NAMALWA (cell line): ENCODE data around the gene ILF3.

ENCODE experiments used
- DNase-seq: peaks from one replicate; pipeline ENCODE4 v3.0.0-alpha.2; 2015; ENCODE audit warnings: low spot score

The ILF3 gene

DNA sequence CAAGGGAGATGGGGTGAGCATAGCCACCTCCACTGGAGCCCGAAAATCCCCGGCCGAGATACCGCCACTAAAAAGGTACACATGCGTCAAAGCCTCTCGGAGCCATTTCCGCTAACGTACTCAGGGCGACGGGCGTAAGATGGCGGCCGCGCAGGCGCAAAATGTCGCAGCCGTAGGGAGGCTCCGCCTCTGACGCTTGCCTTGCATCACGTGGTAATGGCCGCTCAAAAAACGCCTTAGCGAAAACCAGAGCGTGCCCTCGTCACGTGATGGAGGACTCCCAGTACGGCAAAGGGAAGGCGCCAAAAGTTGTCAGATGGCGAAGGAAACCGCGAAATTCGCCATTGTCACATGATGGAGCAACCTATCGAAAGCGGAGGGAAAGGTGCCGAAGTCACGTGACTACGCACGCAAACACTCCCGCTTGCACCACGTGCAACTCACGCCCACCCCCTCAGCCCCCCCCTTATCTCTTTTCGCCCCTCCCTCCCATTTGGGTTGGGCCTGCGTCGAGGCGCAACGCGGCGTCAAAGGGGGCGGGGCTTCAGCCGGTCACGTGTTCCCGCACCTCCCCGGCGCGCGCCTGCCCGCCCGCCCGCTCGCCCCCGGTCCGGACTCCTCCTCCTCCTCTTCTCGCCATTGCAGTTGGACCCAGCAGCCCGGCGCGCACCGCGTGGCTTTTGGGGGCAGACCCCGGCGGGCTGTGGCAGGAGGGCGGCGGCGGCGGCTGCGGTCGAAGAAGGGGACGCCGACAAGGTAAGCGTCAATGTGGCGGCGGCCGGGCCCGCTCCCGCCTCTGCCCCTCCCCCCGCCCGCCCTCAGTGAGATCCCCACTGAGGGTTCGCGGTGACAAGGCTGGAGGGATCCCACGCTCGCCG lies at the start of gene ILF3:
Gene ILF3, plus strand, starts transcription at position 615 of the 878 bp plus-strand sequence. CDS start 16,260 bp downstream, outside the sequence.
- peak; percentile 100 for DNase-seq

GRCh38 chr19:10604460-10604980 lies 49.6 kb upstream of the ILF3 start:
- DNase-seq = peak; percentile 78

DNA sequence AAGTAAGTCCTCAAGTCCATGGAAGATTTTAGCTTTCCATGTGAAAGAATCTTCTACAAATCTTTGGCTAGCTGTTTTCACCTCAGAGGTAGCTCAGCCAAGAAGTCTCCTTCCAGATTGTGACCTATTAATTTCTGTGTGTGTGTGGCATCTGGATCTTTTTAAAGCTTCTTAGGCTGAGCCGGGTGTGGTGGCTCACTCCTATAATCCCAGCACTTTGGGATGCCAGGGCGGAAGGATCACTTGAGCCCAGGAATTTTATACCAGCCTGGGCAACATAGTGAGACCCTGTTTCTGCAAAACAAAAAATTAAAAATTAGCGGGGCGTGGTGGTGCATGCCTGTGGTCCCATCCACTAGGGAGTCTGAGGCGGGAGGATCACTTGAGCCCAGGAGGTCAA lies 42.2 kb upstream of the ILF3 start:
- DNase-seq = no peak

- no peak for DNase-seq
These were observed 41.5 kb upstream of the ILF3 start for GRCh38 chr19:10612499-10613119.

- DNase-seq = no peak
These were observed 38.6 kb upstream of the ILF3 start for GRCh38 chr19:10615429-10616023.

DNA sequence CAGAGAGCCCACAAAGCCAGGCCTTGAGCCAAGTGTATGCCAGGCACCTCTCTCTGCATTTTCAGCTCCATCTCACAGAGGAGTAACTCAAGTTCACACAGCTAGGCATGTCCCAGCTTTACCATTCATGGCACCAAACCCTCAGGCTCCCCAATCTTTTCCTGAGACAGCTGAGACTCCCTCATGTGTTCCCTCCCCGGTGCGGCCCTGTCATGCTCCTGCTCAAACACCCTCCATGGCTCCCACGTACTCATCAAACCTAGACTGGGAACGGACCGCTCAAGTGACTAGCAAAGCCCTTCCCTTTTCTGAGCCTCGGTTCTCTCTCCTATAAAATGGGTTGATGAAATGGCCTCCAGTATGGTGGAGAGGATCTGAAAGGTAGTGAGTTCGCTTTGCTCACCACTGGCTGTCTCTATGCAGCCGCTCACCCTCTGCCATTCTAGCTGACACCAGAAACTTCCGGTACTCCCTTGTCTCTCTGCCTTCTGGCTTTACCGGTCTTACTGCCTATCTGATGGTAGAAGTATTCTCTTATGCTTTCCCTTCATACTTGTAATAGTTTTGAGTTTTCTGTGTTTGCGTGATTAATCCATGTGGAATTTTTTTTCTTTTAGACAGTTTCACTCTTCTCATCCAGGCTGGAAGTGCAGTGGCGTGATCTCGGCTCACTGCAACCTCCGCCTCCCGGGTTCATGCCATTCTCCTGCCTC lies 36.6 kb upstream of the ILF3 start:
- no peak for DNase-seq

DNA sequence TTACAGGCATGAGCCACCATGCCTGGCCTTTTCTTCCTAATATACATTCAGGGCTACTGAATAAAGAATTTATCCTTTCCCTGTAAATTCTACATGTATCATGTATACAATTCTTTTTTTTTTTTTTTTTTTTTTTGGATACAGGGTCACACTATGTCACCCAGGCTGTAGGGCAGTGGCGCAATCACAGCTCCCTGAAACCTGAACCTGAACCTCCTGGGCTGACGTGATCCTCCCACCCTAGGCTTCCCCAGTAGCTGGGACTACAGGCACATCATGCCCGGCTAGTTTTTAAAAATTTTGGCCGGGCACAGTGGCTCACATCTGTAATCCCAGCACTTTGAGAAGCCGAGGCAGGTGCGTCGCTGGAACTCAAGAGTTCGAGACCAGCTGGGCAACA lies 35.3 kb upstream of the ILF3 start:
- no peak for DNase-seq

DNA sequence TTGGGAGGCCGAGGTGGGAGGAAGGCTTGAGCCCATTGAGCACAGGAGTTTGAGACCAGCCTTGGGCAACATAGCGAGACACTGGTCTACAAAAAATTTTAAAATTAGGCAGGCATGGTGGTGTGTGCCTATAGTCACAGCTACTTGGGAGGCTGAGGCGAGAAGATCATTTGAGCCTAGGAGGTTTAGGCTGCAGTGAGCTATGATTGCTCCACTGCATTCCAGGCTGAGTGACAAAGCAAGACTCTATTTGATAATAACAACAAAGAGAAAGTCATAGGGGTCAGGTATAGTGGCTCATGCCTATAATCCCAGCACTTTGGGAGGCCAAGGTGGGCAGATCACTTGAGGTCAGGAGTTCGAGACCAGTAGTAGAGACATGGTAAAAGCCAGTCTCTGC lies 33.4 kb upstream of the ILF3 start:
- DNase-seq = no peak

GRCh38 chr19:10621966-10622365 lies 32.2 kb upstream of the ILF3 start:
- DNase-seq = no peak

- no peak for DNase-seq
These were observed 29.6 kb upstream of the ILF3 start for GRCh38 chr19:10624585-10624984.

DNA sequence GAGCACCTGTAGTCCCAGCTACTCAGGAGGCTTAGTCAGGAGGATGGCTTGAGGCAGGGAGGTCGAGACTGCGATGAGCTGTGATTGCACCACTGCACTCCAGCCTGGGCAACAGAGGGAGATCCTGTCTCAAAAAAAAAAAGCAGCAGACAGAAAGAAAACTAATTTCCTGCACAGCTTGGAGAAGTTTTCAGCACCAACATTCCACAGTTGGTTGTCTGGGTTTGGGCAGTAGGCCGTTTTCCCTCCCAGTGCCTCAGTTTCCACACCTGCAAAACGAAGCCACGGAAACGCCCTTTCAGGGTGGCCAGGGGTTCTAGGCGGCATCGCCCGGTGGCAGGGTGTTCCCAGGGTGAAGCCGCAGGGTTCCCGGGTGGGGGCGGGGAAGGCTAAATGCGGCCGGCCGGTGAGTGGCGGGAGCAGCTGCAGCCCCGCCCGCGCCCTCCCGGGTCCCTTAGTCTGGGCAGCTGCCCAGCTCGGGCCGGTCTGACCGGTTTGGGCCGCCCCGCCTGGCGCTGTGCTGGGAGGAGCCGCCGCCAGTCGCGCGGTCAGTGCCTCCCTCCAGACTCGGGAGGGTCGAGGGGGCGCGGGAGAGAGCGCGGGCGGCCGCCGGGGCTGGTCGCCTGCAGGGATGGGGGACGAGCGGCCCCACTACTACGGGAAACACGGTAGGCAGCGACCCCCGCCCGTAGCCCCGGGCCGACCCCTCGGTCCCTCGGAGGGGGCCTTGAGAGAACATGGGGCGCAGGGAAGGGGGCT lies 29.0 kb upstream of the ILF3 start, which contains the start of gene SLC44A2:
Gene SLC44A2, plus strand, starts transcription at position 551 of the 759 bp plus-strand sequence. Its CDS starts 81 bp downstream, at position 632.
- no peak for DNase-seq

GRCh38 chr19:10625762-10626138 lies 28.4 kb upstream of the ILF3 start:
- no peak for DNase-seq

DNA sequence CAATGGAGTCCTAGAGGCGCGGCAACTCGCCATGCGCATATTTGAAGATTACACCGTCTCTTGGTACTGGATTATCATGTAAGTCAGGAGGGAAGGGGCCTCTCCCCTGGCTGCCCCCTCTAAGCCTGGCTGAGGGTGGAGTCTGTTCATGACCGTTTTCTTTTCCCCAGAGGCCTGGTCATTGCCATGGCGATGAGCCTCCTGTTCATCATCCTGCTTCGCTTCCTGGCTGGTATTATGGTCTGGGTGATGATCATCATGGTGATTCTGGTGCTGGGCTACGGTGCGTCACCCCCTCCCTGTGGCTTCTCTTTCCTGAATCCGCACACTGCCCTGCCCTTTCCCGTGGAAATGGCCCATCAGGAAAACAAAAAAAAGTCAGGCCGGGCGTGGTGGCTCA lies 22.3 kb upstream of the ILF3 start:
- DNase-seq = peak; percentile 34

DNA sequence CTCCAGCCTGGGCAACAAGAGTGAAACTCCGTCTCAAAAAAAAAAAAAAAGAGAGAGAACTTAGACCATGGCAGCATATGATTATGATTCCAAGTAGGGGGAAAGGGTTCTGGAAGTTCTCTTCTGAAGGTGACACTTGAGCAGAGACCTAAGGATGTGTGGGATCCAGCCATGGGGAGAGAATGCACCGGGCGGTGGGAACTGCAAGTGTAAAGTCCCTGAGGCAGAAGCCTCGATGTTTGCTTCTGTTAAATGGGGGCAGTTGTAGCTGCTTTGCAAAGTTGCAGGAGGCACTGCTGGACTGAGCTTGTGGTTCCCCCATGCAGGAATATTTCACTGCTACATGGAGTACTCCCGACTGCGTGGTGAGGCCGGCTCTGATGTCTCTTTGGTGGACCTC lies 19.7 kb upstream of the ILF3 start:
- no peak for DNase-seq

GRCh38 chr19:10634963-10635362 lies 19.2 kb upstream of the ILF3 start:
- DNase-seq = no peak

DNA sequence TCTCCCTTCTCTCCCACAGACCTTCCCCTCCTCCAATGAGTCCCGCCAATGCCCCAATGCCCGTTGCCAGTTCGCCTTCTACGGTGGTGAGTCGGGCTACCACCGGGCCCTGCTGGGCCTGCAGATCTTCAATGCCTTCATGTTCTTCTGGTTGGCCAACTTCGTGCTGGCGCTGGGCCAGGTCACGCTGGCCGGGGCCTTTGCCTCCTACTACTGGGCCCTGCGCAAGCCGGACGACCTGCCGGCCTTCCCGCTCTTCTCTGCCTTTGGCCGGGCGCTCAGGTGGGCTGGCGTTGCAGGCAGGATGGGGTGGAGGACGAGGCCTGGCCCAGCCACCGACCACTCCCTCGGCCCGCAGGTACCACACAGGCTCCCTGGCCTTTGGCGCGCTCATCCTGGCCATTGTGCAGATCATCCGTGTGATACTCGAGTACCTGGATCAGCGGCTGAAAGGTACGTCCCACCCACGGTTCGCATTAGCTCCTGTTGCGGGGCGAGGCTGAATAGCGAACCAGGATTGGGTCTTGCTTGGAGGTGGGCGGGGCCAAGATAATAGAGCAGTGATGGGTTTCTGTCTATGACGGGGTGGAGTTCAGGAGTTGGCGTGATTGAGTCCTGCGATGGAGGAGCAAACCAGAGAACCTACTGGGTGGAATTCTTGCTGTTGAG lies 17.7 kb upstream of the ILF3 start:
- no peak for DNase-seq

GRCh38 chr19:10637894-10638293 lies 16.3 kb upstream of the ILF3 start:
- DNase-seq = no peak

GRCh38 chr19:10639836-10640235 lies 14.3 kb upstream of the ILF3 start:
- DNase-seq = no peak

GRCh38 chr19:10640361-10640760 lies 13.8 kb upstream of the ILF3 start:
- no peak for DNase-seq

DNA sequence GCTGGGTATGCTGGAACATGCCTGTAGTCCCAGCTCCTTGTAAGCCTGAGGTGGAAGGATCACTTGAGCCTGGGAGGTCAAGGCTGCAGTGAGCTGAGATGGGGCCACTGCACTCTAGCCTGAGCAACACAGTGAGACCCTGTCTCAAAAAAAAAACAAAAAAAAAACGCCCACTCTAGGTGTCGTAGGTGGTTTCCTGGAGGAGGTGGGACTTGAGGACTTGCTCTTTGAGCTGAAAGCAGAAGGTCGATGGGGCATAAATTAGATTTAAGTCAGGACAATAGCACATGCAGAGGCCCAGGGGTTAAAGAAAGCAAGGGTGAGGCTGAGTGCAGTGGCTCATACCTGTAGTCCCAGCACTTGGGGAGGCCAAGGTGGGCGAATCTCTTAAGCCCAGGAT lies 12.9 kb upstream of the ILF3 start:
- DNase-seq = no peak
